AG08395 (cell line): ENCODE measurements around the gene PAF1.

Source experiments
- DNase-seq: peaks from one replicate; pipeline ENCODE4 v3.0.0; 2012; ENCODE audit warnings: mixed read lengths, low spot score

The PAF1 gene

DNA sequence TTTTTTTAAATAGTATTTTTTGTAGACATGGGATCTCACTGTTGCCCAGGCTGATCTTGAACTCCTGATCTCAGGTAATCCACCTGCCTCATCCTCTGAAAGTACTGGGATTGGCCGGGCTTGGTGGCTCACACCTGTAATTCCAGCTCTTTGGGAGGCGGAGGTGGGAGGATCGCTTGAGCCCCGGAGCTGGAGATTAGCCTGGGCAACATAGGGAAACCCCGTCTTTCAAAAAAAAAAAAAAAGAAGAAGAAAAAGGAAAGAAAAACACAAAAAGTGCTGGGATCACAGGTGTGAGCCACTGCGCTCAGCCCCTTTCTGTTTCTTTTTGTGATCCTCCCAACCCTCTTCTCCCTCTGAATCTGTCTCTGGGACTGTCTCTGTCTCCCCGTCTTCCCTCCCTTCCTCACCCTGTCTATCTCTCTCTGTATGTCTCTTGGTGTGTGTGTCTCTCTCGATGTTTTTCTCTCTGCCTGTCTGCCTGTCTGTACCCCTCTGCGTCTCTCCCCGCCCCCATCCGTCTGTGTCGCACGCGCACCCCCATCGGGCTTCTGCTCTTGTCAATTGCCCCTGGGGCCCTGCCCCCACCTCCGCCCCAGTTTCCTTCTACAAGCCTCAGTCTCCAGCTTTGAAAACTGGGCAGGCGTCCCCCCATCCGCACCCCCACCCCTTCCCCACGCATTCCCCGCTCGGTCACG, 15.2 kb upstream of the PAF1 start:
- DNase-seq = no peak

DNA sequence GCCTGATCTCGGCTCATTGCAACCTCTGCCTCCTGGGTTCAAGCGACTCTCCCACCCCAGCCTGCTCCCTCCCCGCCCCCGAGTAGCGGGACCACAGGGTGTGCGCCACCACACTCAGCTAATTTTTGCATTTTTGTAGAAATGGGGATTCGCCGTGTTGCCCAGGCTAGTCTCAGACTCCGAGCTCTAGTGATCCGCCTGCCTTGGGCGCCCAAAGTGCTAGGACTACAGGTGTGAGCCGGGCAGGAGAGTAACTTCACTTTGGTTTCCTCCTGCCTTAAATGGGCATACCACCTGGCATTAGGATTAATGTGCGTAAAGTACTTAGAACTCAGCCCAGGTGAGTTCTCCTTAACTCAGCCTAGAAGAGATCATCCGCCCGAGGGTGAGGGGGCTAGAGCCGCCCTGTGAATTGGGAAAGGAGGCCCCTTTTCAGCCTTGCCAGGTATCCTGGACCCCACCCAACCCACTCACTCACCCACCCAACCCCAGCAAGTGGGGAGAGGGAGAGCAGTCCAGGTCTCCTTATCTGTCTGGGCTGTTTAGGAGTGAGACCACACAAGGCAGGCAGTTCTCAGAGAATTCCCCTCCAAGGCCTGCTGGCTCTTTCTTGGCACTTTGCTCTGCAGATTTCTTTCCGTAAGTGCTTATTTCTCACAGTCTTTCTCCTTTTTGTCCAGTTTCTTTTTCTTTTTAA, 14.5 kb upstream of the PAF1 start:
- no peak for DNase-seq

DNA sequence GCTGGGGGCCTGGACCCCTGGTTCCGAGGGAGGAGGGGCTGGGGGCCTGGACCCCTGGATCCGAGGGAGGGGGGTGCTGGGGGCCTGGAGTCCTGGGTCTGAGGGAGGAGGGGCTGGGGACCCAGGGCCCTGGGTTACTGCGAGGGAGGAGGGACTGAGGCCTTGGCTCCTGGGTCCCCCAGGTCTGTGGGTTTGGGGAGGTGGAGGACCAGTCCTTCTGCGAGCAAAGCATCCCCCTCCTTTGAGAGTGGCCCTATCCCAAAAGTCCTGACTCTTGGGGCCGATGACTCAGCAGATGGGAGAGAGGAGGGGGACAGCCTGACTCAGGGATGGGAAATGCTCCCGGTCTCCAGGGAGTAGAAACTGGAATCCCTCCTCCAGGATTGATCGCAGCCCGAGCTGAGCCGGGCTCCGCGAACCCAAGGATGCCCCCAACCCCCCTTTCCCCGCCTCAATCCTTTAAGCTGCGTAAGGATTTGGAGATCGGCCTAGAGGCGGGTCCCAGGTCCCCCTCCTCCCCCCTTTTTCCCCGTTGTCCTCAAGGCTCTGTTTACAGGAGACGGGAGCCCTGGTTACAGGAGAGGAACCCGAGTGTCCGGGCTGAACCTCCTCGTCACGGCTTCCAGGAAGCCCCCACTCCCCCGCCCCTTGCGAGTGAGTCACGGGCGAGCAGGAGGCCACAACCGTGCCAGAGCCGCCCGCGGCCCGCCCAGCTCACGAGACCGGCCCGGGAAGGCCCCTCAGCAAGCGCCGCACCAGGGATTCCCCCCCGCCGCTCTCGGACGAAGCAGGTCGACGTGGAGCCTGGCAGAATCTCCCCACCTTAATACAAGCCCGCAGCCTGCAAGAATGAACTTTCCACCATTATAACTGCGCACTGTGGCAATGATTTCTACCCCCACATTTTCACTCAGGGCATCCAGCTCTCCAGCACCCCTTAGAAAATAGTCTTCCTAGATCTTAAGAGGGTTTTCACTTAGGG, 12.7 kb upstream of the PAF1 start:
- DNase-seq = peak; percentile 93

DNA sequence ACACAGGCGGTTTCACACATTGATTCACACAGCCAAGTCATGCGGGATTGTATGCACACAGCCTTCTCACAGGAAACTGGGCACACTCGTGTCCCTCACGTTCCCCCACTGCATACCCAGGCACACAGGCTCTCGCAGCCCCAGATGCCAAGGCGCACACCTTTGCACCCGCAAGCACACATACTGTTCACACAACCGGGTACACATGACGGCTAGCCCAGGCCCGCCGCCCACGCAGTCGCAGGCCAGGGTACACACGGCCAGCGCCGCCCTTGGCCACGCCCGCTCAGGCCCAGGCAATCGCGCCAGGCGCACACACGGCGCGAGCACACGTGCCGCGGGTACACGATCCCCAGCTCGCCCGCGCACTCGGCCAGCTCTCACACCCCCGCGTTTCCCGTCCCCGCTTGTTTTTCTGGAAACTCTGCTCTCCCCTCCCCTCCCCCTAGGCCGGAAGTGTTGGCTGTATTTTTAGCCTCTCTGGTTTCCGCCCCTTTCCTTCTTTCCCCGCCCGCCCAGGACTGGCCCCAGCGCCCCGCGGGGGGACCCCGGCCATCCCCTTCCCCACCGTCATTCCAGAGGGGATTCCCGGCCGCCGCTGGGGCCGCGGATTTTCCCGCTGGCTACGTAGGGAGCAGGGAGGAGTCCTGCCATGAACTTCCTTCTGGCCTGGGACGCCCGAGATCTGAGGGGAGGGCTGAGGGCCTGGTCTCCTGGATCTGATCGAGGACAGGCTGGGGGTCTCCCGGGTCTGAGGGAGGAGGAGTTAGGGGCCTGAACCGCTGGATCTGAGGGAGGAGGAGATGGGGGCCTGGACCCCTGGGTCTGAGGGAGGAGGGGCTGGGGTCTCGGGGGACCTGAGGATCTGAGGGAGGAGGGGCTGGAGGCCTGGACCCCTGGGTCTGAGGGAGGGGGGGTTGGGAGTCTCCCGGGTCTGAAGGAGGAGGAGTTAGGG, 11.7 kb upstream of the PAF1 start:
- DNase-seq = peak; percentile 70

DNA sequence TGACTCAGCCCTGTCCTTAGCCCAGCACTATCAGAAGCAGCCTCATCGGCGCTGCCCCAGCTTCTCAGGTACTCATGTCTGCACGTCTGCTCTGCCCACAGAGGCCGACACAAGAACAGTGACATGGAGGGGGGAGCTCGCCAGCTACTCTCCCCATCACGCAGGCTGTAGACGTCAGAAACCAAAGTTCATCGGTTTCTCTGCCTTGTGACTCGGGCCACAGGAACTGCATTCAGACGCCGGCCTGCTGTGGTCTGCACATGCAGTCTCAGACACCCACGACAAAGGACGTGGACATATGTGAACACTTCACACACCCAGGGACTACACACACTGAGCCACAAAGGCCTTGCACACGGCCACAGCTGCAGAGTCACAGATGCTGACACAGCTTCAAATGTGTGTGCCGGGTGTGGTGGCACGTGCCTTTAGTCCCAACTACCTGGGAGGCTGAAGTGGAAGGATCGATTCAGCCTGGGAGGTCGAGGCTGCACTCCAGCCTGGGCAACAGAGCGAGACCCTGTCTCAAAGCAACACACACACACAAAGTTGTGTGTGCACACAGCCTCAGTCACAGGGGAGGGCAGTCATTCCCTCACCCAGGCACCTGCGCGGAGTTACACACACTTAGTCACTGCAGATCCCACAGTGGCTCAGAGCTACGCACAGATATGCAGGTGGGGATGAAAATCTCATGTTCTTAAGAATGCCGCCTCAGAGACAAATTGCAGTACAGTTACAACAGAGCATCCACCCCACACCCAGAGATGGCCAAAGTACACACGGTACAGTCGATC, 10.8 kb upstream of the PAF1 start:
- DNase-seq = no peak

DNA sequence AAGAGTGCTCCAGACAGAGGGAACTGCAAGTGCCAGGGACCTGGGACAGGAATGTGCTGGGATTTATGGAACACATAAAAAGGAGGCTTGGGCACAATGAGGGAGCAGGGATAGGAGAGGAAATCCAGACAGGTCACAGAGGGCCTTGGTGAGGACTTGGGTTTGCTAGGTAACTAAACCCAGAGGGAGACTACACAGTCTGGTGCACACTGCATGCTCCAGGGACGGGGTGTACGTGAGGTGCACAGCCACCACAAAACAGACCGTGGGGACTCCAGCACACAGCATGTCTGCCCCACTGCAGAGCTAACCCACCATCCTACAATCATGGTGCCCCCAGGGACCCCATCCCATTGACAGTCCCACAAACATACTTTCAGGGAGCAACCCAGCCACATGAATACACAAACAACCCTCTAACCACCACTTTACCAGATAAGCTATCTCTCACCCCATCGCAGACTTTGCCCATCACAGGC, 10.2 kb upstream of the PAF1 start:
- DNase-seq = no peak

DNA sequence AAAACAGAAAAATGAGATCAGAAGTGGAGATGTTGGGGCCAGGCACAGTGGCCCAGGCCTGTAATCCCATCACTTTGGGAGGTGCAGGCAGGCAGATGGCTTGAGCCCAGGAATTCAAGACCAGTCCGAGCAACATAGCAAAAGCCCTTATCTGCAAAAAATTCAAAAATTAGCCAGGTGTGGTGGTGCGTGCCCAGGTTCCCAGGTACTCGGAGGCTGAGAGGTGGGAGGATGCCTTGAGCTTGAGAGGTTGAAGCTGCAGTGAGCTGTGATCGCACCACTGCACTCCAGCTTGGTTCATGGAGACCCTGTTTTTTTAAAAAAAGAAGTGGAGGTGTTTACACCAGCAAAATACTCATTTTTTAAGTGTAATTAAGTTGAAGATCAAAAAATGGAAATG, 9.2 kb upstream of the PAF1 start:
- no peak for DNase-seq

DNA sequence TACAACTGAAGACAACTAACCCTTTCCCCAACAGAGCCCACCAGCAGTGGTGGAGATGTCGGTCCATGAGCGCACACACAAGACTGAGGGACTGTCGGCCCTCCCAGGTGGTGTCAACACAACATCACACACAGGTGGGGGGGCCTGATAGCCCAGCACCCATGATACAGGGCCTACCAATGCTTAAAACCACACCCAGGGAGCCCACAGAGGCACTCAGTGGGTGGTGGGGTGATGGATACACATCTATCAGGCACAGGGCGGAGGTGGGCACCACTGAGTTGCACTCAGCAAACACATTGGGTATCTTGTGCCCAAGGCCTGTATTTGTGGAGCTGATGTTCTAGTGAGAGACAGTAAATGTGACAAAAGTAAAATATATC, 8.8 kb upstream of the PAF1 start:
- no peak for DNase-seq

DNA sequence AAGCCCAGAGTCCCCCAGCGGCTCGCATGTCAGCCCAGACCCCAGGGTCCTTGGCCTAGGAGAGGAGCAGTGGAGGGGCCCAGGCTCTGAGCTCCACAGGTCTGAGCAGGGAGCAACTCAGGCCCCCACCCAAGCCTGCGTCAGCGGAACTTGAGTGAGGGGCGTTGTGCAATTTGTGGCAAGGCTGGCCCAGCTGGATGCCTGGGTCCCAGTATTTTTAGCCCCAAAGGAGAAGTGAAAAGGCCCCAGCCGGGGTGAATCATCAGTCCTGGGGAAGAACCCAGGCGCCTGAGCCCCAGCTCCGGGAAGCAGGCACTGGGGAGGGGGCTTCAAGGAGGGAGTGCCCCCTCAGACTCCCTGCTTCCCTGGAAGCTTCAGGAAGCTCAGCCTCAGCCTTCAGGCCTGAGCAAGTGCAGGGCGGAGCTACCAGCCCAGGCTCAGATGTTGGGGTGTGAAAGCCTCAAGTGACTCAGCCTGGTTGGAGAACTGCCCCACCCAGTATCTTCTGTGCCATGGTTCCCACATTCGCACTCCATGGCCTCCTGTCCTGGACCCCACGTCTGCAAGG, 7.5 kb upstream of the PAF1 start:
- DNase-seq = peak; percentile 81

DNA sequence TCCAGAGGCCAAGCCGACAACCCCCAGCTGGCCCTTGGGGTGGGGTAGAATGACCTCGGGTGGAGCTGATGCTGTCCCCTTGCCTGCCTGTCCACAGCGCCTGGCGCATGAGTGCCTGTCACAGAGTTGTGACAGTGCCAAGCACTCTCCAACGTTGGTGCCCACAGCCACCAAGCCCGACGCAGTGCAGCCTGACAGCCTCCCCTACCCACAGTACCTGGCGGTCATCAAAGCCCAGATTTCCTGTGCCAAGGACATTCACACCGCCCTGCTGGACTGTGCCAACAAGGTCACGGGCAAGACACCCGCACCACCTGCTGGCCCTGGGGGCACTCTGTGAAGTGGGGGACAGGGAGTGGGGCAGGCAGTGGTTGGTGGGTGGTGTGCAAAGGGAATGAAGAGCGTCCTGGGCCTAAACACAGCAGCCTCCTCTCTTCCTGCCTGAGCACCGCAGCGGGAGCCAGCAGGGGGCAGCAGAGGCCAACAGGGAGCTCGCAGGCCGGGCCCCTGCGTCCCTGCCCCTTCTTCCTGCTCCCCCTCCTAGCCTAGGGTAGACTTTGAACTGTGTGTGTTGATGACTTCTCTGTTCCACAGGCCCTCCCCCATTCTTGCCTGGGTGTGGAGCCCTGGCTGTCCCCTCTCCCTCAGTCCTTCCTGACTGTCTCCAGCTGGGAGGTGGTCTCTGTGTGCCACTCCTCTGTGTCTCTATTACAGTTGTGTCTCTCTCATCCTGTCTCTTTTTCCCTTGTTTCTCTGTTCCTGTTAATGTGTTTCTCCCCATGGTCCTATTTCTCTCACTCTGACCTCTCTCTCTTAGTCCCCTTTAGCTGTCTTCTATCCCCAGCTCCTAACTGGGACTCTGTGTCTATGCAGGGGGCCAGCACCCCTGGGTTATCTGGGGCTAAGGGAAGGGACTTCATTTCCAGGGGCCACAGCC, 6.7 kb upstream of the PAF1 start:
- peak; percentile 88 for DNase-seq

DNA sequence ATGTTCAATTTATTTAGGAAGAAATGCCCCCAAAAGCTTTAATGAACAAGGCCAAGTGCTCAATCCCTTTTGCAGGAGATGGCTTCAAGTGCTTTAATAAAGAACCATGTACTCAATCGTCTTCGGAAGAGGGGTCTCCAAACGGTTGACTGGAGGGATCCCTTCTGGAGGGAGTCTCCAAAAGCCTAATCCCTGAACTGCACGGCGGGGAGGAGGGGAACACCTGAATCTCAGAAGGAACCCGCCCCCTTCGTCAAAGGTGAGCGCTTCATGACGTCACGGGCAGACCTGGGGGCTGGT, 505 bp downstream of the PAF1 start:
- no peak for DNase-seq

DNA sequence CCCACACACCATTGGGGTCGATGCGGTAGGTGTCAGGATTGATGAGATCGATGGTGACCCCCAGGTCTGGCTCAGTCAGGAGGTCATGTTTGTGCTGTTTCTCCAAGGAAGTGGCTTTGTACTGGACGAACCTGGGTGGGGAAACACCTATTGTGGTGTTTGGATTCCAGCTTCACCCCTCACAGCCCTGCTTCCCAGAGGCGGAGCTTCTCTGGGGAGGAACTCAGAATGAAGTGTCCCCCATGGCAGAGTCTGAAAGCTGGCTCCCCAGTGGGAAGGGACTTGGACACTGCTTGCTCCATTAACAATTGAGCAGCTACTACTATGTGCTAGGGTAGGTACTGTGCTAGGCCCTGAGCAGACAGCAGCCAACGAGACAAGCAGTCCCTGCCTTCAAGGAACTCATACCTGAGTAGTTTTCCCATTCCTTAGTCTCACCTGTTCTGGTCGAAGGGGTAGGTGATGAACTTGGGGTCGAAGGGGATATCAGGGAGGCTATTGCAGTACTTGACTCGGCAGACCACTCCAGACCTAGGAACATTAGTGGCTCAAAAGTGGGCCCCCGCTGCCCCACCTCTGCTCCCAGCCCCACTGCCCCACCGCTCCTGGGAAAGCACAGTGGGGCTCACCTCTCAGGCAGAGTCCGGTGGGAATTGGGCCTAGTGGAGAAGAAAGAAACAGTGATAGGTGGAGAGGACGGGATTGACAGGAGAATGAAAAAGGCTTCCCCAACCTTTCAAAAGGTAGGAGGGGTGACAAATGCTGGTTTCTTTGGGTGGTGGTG, 1.1 kb downstream of the PAF1 start:
- no peak for DNase-seq

DNA sequence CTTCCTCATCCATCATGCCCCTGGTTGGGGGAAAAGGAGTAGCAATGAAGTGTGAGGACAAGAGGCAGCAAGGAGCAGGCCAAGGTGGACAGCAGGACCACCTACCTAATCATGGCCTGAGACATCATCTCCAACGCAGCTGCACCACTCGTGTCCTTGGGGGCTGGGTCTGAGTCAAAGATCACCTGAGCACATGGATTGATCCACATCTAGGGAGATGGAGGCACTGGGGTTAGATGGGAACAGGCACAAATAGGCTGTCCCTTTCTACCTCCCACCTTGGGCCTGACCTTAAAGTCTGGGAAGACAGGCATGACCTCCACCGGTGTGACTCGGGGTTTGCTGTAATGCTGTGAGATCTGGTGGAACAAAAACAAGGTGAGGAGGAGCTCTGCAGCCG, 2.2 kb downstream of the PAF1 start:
- no peak for DNase-seq

DNA sequence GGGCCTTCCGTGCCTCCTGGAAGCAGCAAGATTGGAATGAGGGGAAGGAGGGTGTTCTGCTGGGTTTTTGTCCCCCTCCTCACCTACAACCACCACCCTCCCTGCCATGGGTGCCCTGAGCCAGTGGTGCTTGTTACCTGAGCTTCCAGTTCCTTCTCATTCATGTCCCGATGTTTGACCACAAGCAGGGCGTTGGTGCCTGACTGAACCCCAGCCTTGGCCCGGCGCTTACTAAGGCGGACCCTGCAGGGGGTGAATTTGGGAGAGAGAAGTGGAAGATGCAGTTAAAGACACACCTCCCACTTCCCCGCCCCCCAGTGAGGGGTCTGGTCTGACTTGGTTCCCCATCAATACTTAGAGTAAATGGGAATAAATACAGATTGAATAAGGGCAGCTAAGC, 4.3 kb downstream of the PAF1 start:
- no peak for DNase-seq

DNA sequence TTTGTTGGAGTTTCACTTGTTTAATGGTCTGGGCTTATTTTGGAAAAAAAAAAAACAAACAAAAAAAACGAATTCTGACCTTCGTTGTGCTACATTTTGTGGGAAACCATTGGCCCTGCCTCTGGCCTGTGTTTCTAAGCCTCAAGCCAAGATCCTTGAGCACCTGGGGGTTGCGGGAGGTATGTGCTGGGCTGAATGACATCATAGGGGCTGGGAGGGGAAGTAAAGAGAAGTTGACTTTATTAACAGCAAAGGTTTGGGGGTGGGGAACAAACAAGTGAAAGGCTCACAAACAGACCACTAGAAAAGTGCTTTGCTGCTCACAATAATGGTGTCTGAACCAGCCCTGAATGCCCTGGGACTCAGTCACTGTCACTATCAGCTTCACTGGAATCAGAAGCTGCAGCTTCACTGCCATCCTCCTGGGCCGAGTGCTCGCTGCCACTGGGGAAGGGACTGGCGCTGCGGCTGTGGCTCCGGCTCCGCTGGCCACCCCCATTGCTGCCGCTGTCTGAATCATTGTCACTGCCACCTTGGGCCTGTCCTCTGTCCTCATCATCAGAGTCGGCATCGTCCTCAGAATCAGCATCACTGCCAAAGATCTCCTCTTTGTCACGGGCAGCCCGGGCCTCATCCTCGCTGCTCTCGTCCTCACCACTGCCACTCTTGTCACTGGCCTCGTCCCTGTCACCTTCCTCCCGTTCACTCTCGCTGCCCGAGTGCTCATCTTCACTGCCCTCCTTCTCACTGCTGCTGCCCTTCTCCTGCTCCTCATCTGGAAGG, 5.1 kb downstream of the PAF1 start:
- DNase-seq = no peak

DNA sequence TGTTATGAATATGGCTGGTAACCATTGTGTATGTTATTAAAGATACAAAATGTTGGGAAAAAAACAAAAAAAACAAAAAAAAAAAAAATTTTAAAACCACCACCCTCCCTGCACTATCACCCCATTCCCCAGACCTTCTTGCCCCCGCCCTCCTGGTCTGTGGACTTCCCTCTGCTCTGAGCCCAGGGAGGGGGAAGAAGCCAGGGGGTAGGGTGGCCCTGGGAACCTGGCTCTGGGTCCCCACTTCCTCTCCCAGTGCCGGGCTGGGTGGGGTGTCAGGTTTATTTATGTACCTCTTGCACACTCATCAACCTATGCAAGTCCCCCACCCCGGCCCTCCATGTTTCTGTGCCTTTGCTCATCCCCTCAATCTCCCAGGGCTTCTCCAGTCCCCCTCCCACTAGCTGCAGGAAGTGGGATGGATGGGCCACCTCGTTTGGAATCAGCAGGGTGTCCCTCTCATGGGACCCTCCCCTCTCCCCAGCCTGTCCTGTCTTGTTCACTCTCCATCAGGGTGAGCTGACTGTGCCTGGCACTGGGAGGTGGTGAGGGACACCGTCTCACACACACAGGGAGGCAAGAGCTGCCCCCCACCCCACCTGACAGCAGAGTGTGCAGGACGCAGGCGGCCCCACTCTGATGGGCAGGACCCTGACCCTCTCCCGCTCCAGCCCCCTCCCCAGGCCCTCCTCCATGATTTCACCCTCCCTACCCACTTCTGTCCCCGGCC, 5.9 kb downstream of the PAF1 start:
- DNase-seq = no peak
